A673 (cell line): ENCODE results near the gene ZMYM1. TPM values are rescaled to one million over a fixed set of nuclear protein-coding genes. Genes with fewer than 3 reads are reported as not detected.

Experiments used
- BruUV-seq: library from RNA; stranded (reverse); fragments of 400-500 nt; replicated peaks from 2 replicates; lab custom pipeline; 2021; lab: Mats Ljungman, UMichigan
- CTCF ChIA-PET: fragments of 300-600 bp; sonication (Branson Sonifier 250); formaldehyde crosslinking; loops from one replicate; lab custom pipeline; 2022; ENCODE audit warnings: antibody characterized with exemption; lab: Charles Lee
- POLR2A ChIA-PET: fragments of 300-600 bp; sonication (Branson Sonifier 250); formaldehyde crosslinking; loops from one replicate; lab custom pipeline; 2022; ENCODE audit warnings: antibody characterized with exemption; ENCODE audit not compliant: low non-redundant PET; lab: Charles Lee
- DNase-seq: peaks from one replicate; pipeline ENCODE4 v3.0.0-alpha.2; 2015; ENCODE audit warnings: low spot score
- H3K27ac ChIP-seq: fragments of 200-600 bp; sonication (generic); 2 replicates; pipeline ENCODE4 v1.5.1; 2016; ENCODE audit warnings: mixed run types, low read depth, mild to moderate bottlenecking, mixed read lengths, antibody characterized with exemption, low read length; ENCODE audit not compliant: poor library complexity, severe bottlenecking
- H3K27me3 ChIP-seq: fragments of 200-600 bp; sonication (generic); replicated peaks from 2 replicates; pipeline ENCODE4 v1.6.1; 2017; ENCODE audit warnings: mixed run types, low read depth, mild to moderate bottlenecking, mixed read lengths, antibody characterized with exemption, low read length; ENCODE audit not compliant: insufficient read depth, poor library complexity
- H3K36me3 ChIP-seq: fragments of 200-600 bp; sonication (generic); 2 replicates; pipeline ENCODE4 v1.6.1; 2016; ENCODE audit warnings: mixed run types, mild to moderate bottlenecking, mixed read lengths, antibody characterized with exemption, low read length; ENCODE audit not compliant: insufficient read depth, poor library complexity, severe bottlenecking
- H3K4me1 ChIP-seq: fragments of 200-600 bp; sonication (generic); 2 replicates; pipeline ENCODE4 v1.6.1; 2017; ENCODE audit warnings: mixed run types, mild to moderate bottlenecking, mixed read lengths, antibody characterized with exemption, low read length; ENCODE audit not compliant: insufficient read depth, poor library complexity, severe bottlenecking
- H3K4me3 ChIP-seq: fragments of 200-600 bp; sonication (generic); 2 replicates; pipeline ENCODE4 v1.5.1; 2016; ENCODE audit warnings: low read depth, mixed run types, mild to moderate bottlenecking, mixed read lengths, low read length; ENCODE audit not compliant: poor library complexity, severe bottlenecking
- H3K9me3 ChIP-seq: fragments of 200-600 bp; sonication (generic); 2 replicates; pipeline ENCODE4 v1.6.1; 2016; ENCODE audit warnings: mixed run types, low read depth, mild to moderate bottlenecking, mixed read lengths, antibody characterized with exemption, low read length; ENCODE audit not compliant: poor library complexity, severe bottlenecking
- CTCF ChIP-seq: fragments of 300-800, 200-600 bp; sonication (generic); conservative IDR thresholded peaks from 2 replicates; pipeline ENCODE4 v1.5.1; 2017; ENCODE audit warnings: low read depth, mild to moderate bottlenecking, antibody characterized with exemption, low read length, moderate library complexity, mixed read lengths
- EZH2 ChIP-seq: fragments of 200-600 bp; sonication (generic); IDR thresholded peaks from 2 replicates; pipeline ENCODE4 v1.6.1; 2017; ENCODE audit warnings: borderline replicate concordance, low read depth, mild to moderate bottlenecking, mixed read lengths, antibody characterized with exemption, low read length; ENCODE audit not compliant: poor library complexity, severe bottlenecking
- intact Hi-C: fragments of 100-400 bp; cut with micrococcal nuclease; formaldehyde crosslinking; loops from one replicate; pipeline ENCODE4 v1.10.0; 2022; ENCODE audit not compliant: unreplicated experiment
- total RNA-seq: library from RNA; stranded (reverse); gene quantifications from 2 replicates; pipeline ENCODE4 v1.2.3, GENCODE V29; 2021

Gene ZMYM1
- total RNA-seq, 1 experiment from 2014 or later: 36.1 TPM

GRCh38 chr1:35120458-35121133 is 41.4 kb downstream of the ZMYM1 start:
- no peak for DNase-seq
- POLR2A ChIA-PET: interaction anchor here (0.7 kb wide), 1 partner anchor 66 kb away, joined by 4 read pairs; no protein-coding TSS in a partner anchor
- Histone ChIP-seq H3K27ac (no peak overlapping the region), H3K27me3 (no peaks in the 10 kb centered on the region), H3K36me3 (no peaks in the 10 kb centered on the region), H3K4me3 (no peak overlapping the region), H3K4me1 (no peaks in the 10 kb centered on the region), H3K9me3 (no peaks in the 10 kb centered on the region)
- CTCF ChIA-PET: no interaction called here
- TF ChIP-seq CTCF (no peak), EZH2 (no peak)
- intact Hi-C loops: no loop called here
- BruUV-seq: no TSS peak

GRCh38 chr1:35122311-35122710 is 43.1 kb downstream of the ZMYM1 start:
- ChIA-PET CTCF (no interaction called here), POLR2A (no interaction called here)
- no peak for DNase-seq
- Histone ChIP-seq H3K4me1 (no peaks in the 10 kb centered on the region), H3K9me3 (peaks cover 6% of the 10 kb centered on the region), H3K27me3 (no peaks in the 10 kb centered on the region), H3K27ac (no peak overlapping the region), H3K36me3 (no peaks in the 10 kb centered on the region), H3K4me3 (no peak overlapping the region)
- TF ChIP-seq EZH2 (no peak), CTCF (no peak)
- intact Hi-C loops: no loop called here
- no TSS peak for BruUV-seq

GRCh38 chr1:35126546-35126945 is 47.4 kb downstream of the ZMYM1 start:
- no peaks in the 10 kb centered on the region for H3K27me3 ChIP-seq
- no TSS peak for BruUV-seq
- no peak overlapping the region for H3K4me3 ChIP-seq
- H3K4me1 ChIP-seq: no peaks in the 10 kb centered on the region
- POLR2A ChIA-PET: no interaction called here
- H3K27ac ChIP-seq: no peak overlapping the region
- no peak for DNase-seq
- peaks cover 12% of the 10 kb centered on the region for H3K9me3 ChIP-seq
- CTCF ChIA-PET: no interaction called here
- H3K36me3 ChIP-seq: no peaks in the 10 kb centered on the region
- TF ChIP-seq CTCF (no peak), EZH2 (no peak)
- intact Hi-C loops: no loop called here
